NT2/D1 (cell line): Measurements from ENCODE around the gene PRKN.

ENCODE experiments used
- SUZ12 ChIP-seq: IDR thresholded peaks from 2 replicates; pipeline ENCODE4 v1.6.1; 2011; ENCODE audit not compliant: insufficient read length, insufficient read depth; ENCODE audit errors: extremely low read depth
- YY1 ChIP-seq: IDR thresholded peaks from 2 replicates; pipeline ENCODE4 v1.6.1; 2011; ENCODE audit not compliant: insufficient read length, insufficient read depth
- ZNF274 ChIP-seq: IDR thresholded peaks from 2 replicates; pipeline ENCODE4 v1.6.1; 2011; ENCODE audit warnings: mild to moderate bottlenecking, low read depth, low read length

- no peak for TF ChIP-seq YY1
- TF ChIP-seq SUZ12 = no peak
- no peak for TF ChIP-seq ZNF274
Measured at GRCh38 chr6:161963634-161964234, 763.8 kb downstream of the PRKN start.
